Hematopoietic multipotent progenitor cell treated with erythropoietin and hydrocortisone succinate and interleukin-3 and kit ligand, for 8 days (in vitro differentiated cells): ENCODE results near the gene SETD1B.
"Not testable (repeated sequence)": the region's sequence is repeated elsewhere in the genome, so short reads cannot be mapped to it uniquely, and the experiment has no call there.

ENCODE experiments used
- DNase-seq: peaks from one replicate; pipeline ENCODE4 v3.0.0-alpha.2; 2015

The SETD1B gene

GRCh38 chr12:121803861-121804416 lies at the start of gene SETD1B:
TSS of gene SETD1B (plus strand) at chr12:121804009. CDS start at chr12:121804738, 729 bp downstream.
- DNase-seq = peak; percentile 78

GRCh38 chr12:121754836-121755235 lies 49.0 kb upstream of the SETD1B start:
- DNase-seq = no peak

GRCh38 chr12:121755591-121755990 lies 48.2 kb upstream of the SETD1B start:
- no peak for DNase-seq

GRCh38 chr12:121758536-121758935 lies 45.3 kb upstream of the SETD1B start:
- DNase-seq = not testable (repeated sequence)

- DNase-seq = no peak
Observed at GRCh38 chr12:121762269-121762668, 41.5 kb upstream of the SETD1B start.

GRCh38 chr12:121764808-121765207 lies 39.0 kb upstream of the SETD1B start:
- DNase-seq = no peak

- DNase-seq = no peak
Observed at GRCh38 chr12:121765573-121765972, 38.2 kb upstream of the SETD1B start.

GRCh38 chr12:121766290-121767039 lies 37.3 kb upstream of the SETD1B start:
- no peak for DNase-seq

GRCh38 chr12:121767525-121768016 lies 36.2 kb upstream of the SETD1B start:
- no peak for DNase-seq

- DNase-seq = no peak
Observed at GRCh38 chr12:121769297-121769830, 34.4 kb upstream of the SETD1B start.

GRCh38 chr12:121769831-121770301 lies 33.9 kb upstream of the SETD1B start:
- peak; percentile 86 for DNase-seq

- DNase-seq = no peak
Observed at GRCh38 chr12:121770388-121770787, 33.4 kb upstream of the SETD1B start.

- DNase-seq = no peak
Observed at GRCh38 chr12:121770813-121771625, 32.8 kb upstream of the SETD1B start.

GRCh38 chr12:121773011-121773777 lies 30.6 kb upstream of the SETD1B start:
- peak; percentile 88 for DNase-seq

GRCh38 chr12:121774968-121775474 lies 28.8 kb upstream of the SETD1B start:
- DNase-seq = no peak

- no peak for DNase-seq
Observed at GRCh38 chr12:121775501-121775900, 28.3 kb upstream of the SETD1B start.

- DNase-seq = peak; percentile 82
Observed at GRCh38 chr12:121776190-121777098, 27.4 kb upstream of the SETD1B start.

- DNase-seq = peak; percentile 91
Observed at GRCh38 chr12:121778567-121779421, 25.0 kb upstream of the SETD1B start.

GRCh38 chr12:121779422-121779895 lies 24.4 kb upstream of the SETD1B start:
- no peak for DNase-seq

GRCh38 chr12:121780429-121780828 lies 23.4 kb upstream of the SETD1B start:
- DNase-seq = no peak
